ENCODE data around the gene PEX5L. TPM values are rescaled to one million over a fixed set of nuclear protein-coding genes. Genes with fewer than 3 reads are reported as not detected.
A peak's percentile ranks its signal among the peaks of the same experiment; 100 is the strongest.
"Not testable (repeated sequence)": the region's sequence is repeated elsewhere in the genome, so short reads cannot be mapped to it uniquely, and the experiment has no call there.

The PEX5L gene
- total RNA-seq, 1 experiment from 2014 or later = 1.5 TPM

DNA sequence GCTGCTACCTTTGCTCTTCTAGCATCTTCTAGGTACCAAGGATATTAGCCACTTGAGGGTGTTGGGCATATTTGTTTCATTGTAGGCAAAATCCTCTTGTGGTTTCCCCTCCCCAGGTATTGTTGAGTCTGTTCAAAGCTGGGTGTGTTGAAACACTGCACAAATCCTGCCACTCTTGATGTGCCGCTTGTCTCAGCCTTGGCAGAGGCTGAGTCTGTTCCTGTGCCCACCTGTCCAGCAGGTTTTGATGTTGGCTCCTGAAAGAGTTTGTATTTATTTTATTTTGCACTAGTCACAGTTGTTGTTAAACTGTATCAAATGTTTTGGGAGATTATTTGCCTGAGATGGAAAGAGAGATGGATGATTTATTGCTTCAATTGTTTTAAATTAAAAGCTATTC, 247.7 kb downstream of the PEX5L start:
- DNase-seq (ENCODE audit: low read depth) = no peak

DNA sequence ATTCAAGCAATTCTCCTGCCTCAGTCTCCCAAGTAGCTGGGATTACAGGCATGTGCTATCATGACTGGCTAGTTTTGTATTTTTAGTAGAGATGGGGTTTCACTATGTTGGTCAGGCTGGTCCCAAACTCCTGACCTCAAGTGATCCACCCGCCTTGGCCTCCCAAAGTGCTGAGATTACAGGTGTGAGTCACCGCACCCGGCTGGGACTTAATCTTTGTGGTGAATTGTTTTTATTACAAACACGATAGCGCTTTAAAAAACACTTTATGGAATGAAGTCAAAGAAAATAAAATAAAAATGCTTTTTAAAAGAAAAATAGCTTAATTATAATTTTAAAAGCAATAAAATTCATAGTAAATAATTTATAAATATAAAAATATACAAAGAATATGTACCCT, 253.9 kb downstream of the PEX5L start:
- not testable (repeated sequence) for DNase-seq (ENCODE audit: low read depth)

DNA sequence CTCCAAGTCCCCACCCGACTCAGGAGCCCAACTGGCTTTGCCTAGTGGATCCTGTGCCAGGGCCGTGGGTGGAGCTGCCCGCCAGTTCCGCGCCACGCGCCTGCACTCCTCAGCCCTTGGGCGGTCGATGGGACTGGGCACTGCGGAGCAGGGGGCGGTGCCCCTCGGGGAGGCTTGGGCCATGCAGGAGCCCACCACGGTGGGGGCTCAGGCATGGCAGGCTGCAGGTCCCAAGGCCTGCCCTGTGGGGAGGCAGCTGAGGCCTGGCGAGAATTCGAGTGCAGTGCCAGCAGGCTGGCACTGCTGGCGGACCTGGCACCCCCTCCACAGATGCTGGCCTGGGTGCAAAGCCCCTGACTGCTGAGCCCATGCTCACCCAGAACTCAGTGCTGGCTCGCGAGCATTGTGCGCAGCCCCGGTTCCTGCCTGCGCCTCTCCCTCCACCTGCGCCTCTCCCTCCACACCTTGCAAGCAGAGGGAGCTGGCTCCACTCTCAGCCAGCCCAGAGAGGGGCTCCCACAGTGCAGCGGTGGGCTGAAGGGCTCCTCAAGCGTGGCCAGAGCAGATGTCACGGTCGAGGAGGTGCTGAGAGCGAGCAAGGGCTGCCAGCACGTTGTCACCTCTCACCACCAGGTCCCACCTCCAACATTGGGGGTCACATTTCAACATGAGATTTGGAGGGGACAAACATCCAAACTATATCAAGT, 261.2 kb downstream of the PEX5L start:
- no peak for DNase-seq (ENCODE audit: low read depth)

DNA sequence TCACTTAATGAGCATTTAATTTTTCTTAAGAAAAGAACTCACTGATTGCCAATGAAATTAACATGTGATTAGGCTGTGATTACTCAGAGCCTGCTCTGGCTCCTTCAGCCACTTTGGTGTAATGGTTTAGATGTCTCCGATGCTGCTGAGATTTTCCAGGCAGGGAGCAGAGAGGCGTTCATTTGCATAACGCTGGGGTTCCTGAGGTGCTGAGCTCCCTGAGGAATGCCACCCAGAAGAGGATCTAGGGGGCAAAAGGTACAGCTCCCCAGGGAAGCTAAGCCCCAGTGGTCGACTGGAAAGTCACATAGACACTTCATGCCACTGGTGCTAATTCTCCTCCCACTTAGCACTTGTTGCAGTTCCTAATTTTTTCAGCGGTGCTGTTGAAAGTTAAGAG, 264.4 kb downstream of the PEX5L start:
- no peak for DNase-seq (ENCODE audit: low read depth)

DNA sequence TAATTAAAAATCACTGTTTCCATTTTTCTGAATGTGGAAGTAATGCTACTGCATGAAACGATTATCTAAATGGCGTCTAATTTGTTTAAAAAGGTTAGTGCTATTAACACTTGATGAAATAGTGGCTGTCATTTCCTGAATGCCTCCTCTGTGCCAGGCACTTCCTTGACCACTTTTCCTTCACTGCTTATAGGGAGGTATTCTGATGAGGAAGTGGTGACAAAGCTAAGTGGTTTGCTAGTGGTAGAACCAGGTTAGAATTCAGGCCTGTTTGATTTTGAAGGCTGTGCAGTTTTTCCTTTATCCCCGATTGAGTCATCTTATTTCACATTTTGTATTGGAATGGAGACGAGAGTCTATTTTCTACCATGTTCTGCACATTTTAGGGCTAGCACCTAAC, 264.9 kb downstream of the PEX5L start:
- peak; percentile 24 for DNase-seq (ENCODE audit: low read depth)

DNA sequence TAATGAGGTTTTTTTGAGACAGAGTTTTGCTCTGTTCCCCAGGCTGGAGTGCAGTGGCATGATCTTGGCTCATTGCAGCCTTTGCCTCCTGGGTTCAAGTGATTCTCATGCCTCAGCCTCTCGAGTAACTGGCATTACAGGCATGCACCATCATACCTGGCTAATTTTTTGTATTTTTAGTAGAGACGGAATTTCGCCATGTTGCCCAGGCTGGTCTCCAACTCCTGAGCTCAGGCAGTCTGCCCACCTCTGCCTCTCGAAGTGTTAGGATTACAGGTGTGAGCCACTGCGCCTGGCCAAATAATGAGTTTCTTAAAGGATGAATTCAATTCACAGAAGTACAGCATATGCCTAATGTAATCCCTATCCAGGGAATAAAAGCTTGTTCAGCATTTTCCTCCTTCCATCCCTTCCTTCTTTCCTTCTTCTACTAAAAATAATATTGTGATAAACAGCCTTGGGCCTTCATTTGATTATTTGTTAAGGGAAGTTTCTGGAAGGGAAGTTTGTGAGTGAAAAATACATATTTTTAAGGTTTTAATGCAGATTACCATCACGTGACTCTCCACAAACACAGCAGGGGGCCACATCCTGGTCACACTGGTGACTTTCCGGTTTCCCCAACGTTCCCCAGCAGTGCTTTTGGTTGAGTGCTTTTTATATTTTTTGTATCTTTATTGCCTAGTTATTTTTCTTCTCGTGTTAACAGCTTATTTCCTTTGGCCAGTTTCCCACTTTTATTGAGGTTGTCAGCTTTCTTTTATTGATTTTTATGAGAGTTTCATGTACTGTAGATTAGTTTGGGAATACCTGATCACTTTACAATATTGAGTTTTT, 267.1 kb downstream of the PEX5L start:
- no peak for DNase-seq (ENCODE audit: low read depth)

DNA sequence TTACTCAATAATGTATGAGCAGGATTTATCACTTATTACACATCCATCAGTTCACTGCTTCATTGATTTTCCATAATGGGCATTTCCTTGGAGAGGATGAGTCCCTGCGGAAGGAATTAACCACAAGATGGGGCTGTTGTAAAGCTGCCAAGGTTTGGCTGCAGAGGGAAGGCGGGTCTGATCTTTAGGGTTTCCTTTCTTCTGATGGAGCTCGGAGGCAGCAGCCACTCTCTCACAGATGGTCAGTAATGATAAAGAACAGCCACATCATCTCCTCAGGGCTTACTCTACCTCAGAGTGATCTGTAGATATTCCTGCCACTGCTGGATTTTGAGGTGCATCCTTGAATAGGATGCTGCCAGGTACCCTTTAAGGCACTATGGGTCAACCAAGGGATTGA, 268.7 kb downstream of the PEX5L start:
- DNase-seq (ENCODE audit: low read depth) = peak; percentile 76

DNA sequence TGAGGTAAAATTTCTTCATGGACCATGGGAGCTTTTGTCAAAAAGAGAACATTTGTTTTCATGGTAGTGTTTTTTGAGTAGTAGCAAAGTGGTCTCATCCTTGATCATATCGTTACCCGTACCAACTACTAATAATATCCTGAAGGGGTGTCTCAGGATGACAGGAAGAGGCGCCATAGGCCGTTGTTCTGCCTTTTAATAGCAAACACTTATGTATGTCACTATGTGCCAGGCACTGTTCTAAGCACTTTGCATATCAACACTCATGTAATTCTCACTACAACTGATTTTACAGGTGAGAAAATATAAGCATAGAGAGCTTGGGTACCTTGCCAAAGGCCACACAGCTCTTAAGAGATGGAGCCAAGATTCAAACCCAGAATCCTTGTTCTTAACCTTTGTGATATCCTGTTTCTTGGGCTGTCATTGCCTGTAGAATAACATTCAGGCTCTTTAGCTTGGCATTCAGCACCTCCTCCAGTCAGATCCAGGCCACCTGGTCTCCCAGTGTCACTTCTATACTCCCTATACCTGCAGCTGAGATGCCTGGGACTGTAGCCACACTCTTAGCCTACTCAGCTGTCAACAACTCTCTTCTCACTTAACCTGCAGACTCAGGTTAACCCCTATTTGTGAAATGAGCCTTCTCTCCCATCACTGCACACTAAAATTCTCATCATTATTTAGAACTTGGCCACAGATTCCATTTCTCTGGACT, 270.2 kb downstream of the PEX5L start:
- no peak for DNase-seq (ENCODE audit: low read depth)

DNA sequence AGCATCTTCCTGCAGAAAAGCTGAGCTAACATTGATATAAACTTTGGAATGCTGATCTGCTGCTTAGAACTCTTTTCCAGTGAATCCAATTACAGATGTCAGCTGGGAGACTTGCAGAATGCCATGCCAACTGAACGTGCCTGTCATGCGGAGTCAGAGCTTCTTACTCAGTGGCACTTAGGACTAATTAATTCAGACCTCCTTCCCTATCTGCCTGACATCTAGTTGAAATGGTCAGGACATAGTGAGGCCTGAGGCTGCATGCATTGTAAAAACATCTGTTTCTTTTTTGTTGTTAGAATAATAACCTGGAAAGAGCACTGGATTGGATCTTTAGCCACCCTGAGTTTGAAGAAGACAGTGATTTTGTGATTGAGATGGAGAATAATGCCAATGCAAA, 271.3 kb downstream of the PEX5L start:
- DNase-seq (ENCODE audit: low read depth) = no peak

DNA sequence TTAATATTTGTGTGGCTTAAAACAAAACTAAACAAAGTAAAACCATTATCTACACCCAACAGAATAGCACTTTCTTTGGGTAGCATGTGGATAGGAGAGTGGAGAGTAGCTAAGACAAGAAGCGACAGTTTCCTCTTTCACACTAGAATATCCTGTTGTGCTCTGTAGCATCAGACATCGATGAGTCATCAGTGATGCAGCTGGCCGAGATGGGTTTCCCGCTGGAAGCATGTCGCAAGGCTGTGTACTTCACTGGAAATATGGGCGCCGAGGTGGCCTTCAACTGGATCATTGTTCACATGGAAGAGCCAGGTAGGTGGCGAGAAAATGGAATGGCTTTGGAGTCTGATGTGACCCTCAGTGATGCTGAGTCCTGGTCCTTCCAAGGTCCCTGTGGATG, 275.8 kb downstream of the PEX5L start:
- peak; percentile 87 for DNase-seq (ENCODE audit: low read depth)

DNA sequence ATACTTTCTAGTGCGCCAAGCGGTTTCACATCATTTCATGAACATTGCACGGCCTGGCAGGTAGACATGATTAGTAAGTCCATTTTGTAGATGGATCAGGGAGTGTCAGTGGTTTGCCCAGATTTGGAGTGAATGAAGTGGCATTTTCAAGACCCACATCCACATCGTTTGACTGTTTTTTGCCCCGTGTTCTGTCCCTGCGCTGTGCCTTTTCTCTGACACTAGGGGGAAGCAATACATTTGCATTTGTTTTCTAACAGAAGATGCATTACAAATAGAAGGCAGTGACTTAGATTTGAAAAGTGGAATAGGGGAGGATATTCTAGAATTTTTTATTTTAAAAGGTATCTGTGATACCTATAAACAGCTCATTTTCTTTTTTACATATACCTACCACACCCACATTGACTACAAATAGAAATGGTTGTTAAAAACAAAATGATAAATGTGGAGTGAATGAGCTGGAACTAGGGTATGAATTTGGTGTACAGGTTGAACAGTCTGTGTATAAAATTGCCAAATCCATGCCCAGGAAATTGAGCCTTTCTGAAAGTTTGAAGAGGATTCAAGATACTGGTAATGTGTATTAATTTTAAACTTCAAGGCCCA, 285.9 kb downstream of the PEX5L start:
- peak; percentile 45 for DNase-seq (ENCODE audit: low read depth)

DNA sequence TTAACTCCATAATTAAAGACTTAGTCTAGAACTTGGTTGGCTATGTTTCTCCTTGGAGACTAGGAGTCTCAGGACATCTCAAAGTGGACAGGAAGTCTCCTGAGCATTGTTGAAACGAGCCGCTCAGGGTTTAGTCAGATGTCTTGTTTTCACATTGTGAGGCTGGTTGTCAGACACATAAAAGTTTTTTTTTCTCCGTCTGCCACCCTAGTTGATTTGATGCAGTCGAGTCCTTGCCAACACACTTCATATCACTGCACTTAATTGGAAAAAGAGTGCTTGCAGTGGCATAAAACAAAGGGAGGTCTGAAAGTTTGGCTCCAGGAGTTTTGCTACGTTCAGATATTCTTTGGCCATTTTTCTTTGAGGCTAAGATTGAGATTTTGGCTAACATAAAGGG, 291.0 kb downstream of the PEX5L start:
- no peak for DNase-seq (ENCODE audit: low read depth)

DNA sequence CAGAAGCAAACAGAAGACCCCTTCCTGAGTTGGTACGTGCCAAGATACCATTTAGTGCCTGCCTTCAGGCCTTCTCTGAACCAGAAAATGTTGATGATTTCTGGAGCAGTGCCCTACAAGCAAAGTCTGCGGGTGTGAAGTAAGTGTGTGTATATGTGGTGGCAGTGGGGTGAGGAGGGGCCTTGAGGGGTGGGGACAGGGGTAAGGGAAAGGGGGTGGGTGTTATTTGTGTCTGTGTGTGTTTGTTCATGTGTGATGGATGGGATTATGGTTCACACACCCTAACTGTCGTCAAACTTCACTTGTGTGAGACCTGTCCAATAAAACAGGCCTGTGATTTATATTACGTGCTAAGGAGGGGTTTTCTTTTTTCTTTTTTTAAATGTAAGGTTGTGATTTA, 291.7 kb downstream of the PEX5L start:
- DNase-seq (ENCODE audit: low read depth) = no peak

Measured in HT1080 (cell line).